EL (cell line): ENCODE measurements around the gene SDR42E1.

Experiments
- DNase-seq: peaks from one replicate; pipeline ENCODE4 v3.0.0-alpha.2; 2016

SDR42E1 gene, protein sequence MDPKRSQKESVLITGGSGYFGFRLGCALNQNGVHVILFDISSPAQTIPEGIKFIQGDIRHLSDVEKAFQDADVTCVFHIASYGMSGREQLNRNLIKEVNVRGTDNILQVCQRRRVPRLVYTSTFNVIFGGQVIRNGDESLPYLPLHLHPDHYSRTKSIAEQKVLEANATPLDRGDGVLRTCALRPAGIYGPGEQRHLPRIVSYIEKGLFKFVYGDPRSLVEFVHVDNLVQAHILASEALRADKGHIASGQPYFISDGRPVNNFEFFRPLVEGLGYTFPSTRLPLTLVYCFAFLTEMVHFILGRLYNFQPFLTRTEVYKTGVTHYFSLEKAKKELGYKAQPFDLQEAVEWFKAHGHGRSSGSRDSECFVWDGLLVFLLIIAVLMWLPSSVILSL

DNA sequence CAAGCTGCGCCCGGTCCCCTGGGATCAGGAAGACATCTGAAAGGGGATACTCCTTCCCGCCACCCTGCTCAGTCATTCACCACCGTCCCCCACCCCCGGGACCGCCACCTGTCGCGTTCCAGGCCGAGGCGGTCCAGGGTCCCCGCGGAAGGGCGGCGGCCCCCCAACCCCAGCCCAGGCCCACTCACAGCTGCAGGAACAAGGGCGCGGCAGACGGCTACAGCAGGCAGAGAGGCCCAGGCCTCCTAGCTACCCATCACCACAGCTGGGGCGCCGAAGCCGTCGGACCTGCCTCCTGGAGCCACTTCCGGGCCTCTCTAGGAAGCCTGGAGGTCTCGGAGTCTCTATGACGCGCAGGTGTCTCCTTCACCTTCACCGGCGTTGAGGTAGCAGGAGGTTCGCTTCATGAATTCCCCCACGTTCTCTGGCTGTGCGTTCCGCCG, at the start of gene SDR42E1:
SDR42E1 (minus strand) TSS at position 272 of the 443 bp plus-strand sequence. CDS start 10,612 bp downstream, outside the sequence.
- DNase-seq, result no peak

DNA sequence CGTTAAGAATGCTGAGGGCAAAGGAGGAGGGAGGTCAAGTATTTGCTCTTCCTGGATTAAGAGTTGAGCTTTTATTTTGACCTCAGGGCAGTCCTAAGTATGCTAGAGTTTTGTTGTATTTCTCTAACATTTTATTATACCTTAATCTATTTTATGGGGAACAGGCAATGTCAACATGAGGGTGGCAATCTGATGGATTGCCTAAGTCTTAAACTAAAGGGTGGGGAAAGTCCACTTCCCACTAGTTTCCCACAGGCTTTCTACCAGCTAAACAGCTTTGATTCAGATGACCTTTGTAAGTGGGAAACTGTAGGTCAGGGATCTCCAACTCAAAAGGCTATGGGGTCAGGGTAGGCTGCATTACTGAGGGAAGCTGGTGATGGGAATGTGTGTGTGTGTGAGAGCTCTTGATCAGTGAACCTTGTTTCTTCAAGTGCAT, 48.7 kb upstream of the SDR42E1 start:
- DNase-seq, result no peak

DNA sequence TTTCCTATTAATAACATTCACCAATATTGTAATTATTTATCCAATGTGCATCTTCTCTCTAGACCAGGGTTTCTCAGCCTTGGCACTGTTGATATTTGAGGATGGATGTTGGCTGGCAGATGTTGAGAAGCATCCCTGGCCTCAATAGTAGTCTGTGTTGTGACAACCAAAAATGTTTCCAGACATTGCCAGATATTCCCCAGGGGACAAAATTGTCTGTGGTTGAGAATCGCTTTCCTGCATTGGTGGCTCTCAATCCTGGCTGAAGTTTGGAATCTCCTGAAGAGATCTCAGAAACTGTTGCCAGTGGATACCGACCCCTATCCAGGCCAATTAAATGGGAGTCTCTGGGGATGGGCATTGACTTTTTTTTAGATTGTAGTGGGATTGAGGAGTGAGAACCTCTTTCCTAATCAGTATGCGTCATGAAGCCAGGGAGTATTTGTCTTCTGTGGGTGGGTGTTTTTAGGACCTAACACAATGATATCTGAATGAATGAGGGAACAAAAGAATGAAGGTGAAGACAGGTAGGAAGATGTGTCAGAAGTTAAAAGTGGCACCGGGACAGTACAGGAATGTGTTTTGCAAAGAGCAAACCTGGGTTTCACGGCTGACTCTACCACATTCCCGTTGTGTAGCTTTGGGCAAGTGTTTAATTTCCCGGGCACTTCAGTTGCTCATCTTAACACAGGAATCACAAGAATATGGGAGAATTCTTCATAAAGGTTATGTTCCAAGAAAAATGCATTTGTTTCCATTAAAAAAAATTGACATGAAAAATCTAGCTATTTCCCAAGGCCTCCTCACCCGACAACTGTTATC, 48.1 kb upstream of the SDR42E1 start:
- DNase-seq, result no peak

DNA sequence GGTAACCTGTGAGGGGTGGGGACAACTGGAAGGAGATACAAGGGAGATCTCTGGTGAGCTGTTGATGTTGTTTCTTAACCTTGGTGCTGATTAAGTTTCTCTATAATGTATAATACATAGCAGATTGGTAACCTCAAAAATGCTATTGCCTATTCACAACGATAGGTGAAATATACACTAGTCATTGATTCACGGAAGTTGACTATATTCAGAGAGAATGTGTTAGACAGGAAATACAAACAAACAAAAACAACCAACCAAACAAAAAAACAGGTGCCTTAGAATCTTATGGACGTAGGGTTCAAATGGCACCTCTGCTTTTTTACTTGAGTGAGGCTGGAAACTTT, 45.3 kb upstream of the SDR42E1 start:
- no peak for DNase-seq

DNA sequence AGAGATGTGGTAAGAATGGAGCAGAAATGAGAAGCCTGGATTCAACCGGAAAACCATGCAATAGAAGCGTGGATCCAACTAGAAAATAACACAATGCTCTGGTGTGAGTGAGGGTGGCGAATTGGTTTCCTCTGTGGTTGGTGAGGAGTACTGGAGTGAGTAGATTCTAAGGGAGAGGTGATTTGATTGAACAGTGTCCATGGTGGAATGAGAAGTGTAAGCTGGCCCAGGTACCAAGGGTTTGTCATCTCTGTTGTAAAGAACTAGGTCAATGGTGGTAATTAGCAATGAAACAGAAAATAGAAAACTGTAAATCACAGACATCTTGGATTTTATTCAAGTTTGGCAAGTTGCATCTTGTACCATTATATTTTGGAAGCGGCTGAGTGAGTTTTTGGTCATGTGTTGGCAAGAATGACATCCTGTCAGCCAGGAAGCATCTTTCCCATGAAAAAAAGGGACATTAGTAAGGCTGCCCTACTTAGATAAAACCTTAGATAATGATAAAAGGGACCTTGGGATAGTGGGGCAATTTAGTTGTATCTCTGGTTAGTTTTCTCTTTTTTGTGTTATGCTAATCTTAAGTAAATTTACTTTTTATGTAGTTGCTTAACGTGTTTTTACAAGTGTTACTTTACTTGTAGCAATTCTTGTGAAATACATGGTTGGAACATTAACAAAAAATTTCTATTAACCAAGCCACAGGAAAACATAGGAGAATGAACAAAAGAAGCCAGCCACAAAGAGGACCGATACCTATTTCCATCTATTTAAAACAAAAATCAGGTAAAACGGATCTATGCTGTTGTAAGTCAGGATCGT, 44.7 kb upstream of the SDR42E1 start:
- DNase-seq, result no peak

DNA sequence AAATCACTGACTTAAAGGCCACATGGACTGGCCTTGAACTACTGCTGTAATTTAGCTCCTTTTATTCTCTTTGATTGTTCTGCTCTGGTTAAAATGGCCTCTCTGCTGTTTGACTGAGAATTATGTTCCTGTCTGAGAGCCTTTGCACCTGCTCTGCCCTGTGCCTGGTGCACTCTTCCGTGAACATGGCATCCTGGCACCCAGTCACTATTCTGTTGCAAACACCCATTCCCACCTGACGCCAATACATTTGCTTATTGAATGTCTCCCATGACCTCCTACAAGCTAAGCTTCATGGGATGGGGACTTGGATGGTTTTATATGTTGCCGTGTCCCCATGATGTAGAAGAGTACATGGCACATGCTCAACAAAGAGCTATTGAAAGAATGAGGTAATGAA, 43.8 kb upstream of the SDR42E1 start:
- no peak for DNase-seq

DNA sequence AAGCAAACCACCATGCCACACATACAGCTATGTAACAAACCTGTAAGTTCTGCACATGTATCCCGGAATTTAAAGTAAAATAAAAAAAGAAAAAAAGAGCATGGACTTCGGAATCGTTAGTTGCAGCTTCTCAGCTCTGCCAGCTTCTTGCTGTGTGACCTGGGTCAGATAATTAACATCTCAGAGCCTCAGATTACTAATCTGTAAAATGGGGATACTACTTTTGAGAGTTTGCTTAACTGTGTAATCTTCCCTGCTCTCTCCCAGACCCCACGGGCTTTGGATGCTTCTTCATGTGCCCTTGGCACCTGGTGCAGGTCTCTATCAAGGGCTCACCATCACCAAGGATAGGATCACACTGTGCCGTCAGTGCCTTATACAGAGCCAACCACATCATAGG, 40.4 kb upstream of the SDR42E1 start:
- no peak for DNase-seq

DNA sequence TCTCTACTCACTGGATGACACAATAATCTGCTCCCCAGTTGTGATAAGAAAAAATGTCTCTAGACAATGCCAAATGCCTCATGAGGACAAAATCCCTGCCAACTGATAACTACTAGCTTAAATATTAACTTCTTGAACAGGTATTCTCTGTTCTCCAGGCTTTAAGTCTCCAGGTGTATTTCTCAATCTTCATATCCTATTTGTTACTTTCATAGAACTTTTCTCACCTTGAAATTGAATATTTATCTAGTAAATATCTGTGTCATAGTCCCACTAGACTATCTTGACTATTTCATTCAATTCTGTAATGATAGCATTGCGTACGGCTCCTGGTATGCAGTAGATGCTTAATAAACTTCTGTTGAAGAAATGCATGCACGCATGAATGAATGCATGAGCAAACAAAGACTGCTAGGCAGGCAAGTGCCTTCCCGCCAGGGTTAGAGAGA, 39.7 kb upstream of the SDR42E1 start:
- DNase-seq, result no peak

DNA sequence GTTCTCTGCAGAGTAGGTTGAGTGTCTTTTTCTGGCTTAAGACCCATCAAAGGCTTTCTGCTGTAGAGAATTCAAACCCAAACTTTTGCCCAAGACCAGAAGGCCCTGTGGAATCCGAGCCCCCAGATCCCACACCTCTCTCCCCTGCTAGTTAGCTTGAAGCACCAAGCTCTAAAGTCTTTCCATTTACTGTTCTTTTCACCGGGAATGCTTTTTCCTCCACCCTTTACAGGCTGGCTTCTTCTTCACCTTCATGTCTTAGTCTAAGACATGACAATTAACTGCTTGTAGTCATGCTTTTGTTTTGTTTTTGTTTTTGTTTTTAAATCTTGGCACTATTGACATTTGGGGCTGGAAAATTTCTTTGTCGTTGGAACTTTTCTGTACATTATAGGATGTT, 39.2 kb upstream of the SDR42E1 start:
- DNase-seq, result no peak

DNA sequence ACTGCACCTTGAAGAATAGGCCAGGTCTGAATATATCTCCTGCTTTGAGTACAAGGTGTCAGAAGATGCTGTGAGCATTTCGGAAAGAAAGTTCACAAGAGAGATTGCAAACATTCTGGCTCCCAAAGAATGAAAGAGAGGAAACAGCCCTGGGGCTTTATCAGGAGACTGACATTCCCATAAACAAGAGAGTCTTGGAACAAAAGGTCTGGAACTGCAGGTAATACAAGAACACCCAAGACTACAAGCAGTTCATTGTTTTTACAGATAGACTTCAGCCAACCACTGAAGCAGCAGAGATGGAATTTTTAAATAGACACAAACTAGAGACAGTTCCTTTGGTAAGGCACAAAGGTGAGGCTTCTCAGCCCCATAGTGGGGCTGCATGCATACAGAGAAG, 38.2 kb upstream of the SDR42E1 start:
- DNase-seq, result no peak

DNA sequence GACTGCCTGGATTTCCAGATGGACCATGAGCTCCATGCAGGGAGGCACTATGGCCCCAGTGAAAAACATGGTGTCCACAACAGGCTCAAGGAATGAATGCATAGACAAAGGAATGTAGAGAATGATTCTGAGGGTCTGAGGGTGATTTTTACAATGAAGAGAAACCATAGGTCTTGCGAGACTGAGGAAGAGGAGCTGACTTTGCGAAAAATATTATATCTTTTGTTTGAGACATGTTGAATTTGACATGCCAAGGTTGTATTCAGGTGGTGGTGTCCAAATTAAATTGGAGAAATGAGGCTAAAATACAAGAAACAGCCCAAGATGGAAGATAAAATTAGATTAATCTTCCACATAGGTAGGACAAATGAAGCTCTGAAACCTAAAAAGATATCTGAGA, 36.5 kb upstream of the SDR42E1 start:
- no peak for DNase-seq

DNA sequence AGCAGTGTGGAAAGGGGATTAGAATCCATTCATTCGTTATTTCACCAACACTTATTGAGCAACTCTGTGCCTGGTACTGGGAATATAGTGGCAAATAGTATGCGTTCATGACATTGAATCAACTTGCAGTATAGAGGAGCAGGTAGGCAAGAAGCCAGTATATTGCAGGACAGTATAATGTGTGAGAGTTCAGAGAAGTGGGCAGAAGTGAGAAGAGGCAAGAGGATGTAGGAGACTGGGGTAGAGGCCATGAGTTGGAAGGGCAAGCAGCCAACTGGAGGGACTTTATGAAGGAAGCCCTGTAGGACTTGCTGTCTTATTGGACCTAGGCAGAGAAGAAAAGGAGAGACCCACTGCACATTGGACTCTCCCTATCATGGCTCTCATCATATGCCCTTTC, 36.1 kb upstream of the SDR42E1 start:
- no peak for DNase-seq

DNA sequence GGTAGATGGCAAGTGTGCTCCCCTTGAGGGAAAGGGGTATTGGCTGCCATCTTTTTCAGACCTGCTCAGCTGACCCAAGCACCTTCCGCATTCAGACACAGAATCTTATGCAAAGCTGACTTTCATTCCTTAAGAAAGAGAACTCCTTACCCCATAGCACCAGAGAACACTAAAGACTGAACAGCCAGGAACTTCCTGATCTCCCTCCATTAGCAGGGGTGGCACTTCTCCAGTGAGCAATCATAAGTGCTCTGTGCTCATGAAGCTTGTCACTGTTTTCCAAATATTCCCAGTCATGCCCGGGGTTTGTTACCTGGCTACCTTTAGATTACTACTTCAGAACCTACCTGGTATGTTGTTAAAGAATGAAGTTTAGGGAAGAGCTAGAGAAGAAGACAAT, 35.7 kb upstream of the SDR42E1 start:
- DNase-seq, result no peak

DNA sequence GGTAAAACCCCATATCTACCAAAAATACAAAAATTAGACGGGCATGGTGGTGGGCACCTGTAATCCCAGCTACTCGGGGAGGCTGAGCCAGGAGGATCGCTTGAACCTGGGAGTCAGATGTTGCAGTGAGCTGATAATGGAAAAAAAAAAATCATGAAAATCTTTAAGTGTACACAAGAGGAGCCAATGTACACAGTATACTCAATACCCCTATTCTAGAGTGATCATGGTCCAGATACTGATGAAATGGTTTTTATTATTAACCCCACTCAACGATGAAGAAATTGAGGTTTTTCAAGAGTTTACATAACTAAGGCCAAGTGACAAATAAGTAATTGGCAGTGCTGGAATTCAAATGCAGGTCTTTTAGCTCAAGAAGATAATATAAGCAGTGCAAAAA, 35.3 kb upstream of the SDR42E1 start:
- DNase-seq, result no peak

DNA sequence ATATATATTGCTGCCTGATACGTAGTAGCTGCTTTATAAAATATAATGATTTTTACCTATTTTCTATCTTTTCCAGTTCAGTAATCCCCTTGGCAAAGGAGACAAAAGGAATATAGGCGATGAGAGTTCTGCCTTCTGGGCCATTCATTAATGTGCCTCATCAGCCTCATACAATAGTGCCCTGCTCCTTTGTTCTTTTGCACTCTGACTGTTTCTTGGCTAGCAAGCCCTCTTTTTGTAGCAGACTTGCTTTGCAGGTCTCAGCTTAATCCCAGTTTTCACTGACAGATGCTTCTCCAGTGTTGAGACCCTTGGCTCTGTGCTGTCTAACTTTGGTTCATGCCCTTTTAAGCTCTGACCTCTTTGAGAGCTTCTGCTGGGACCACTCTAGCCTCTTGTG, 34.2 kb upstream of the SDR42E1 start:
- DNase-seq, result no peak

DNA sequence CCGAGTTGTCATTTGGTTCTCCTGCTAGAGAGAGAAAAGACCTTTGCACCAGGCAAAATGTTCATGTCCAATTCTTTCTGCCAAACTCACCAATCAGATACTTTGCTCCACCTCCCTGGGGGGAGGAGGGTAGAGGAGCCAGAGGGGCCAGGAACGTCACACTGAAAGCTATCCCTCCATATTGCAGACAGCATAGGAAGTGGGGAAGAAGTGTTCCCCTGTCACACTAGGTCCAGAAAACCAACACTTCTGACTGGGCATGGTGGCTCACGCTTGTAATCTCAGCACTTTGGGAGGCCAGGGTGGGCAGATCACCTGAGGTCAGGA, 33.3 kb upstream of the SDR42E1 start:
- peak; percentile 7 for DNase-seq

DNA sequence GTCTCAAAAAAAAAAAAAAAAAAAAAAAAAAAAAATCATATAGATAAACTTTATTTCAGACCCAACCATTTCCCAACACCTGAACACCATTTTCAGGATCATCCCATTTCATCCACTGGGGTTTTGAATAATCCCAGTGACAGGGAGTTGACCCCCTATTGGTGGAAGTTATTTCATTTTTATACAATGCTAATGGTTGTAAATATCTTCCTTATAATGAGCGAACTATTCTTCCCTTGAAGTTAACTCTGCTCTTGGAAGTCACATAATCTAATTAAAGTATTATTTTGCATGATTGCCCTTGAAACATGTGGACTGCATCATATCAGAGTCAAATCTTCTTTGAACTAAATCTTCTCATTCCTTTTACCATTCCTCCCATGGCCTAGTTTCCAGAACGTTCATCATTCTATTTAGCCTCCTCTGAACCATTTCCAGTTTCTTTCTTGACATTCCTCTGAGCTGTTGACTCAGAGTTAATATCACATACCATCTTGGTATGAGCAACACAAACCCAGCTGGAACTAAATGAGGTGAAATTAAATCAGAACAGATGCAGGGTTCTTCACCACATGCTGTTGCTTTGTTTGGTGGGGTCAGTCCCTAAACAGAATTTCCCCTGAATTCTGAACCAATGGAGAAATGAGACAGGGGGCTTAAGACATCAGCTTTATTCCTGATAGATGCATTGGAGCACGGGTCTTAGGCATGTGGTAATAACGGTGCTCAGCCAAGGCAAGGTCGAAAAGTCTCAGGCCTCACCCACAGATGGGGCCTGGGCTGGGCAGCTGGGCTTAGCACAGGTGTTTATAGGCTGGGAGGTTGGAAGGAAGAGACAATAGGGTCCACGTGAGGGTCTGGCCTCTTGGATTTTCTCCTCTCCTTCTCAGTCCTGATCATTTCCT, 32.7 kb upstream of the SDR42E1 start:
- peak; percentile 67 for DNase-seq

DNA sequence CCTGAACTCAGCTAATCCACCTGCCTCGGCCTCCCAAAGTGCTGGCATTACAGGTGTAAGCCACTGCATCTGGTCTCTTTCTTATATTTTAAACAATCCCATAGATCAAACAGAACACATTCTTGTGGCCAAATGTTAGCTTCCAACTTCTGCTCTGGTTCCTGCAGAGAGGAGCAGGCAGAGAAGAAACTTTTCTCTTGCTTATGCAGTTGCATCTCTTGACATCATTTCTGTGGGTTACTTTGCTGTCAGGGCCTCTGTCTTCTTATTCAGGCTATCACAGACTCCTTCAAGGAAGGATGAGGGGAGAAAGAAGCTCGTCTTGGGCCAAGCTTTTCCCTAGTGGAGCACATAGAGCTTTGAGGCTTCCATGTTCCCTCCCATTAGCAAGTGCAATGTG, 31.6 kb upstream of the SDR42E1 start:
- no peak for DNase-seq

DNA sequence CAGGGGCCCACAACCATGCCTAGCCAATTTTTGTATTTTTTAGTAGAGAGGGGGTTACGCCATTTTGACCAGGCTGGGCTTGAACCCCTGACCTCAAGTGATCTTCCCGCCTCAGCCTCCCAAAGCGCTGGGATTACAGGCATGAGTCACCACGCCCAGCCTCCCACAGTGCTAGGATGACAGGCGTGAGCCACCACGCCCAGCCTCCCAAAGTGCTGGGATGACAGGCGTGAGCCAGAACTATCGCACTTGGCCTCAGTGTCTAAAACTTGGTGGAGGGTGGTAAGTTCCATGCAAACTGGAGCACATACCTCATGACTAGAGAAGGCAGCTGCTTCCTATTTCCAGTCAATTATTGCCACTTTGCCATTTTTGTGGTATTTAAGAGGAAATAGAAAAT, 30.9 kb upstream of the SDR42E1 start:
- no peak for DNase-seq

DNA sequence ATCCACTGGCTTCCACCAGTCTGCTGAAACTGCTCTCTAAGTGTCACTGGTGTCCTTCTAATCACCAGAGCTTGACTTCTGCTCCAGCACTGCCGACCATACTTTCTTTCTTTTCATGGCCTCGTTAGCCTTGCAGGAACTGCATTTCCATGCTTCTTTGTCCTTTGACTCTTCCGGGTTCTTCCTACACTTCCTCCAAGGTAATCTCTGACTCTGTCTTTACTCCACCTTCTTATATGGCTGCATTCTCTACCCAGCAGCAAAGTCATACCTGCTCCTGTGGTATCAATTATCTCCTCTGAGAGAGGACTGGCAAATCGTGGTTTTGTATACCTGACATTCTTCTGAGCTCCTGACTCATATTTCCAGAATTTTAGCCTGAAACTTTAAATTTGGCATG, 30.3 kb upstream of the SDR42E1 start:
- DNase-seq, result no peak

DNA sequence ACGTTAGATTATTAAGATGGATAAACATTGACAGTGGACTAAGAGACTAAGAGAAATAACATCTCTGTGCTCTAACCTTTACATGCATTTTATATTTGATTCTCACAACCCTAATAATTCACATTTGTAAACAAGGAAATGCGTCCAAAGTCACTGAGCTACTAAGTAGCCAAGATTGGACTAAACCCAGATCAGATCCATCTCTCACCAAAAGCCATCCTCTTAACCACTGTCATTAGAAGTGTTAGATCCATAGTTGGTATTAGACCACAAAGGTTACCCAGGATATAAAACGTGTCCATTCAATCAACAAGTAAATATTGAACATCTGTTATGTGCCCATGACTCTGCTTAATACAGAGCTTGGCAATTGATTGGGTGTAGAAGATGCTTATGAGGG, 29.0 kb upstream of the SDR42E1 start:
- no peak for DNase-seq

DNA sequence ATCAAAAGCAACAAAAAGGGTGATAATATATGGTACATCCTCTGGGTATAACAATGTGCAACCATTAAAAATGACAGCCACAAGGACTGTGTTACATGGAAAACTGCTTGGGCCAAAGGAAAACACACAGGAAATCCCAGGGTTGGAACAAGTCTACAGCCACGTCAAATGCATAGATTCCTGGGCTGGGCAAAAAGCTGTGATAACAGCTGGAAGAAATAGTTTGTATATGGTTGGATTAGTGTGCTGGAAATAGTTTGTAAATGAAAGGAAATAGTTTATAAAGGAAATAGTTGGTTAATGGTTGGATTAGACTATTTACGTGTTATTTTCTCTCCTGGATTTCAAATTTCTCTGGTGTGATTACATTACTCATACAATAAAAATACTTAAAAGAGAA, 26.4 kb upstream of the SDR42E1 start:
- DNase-seq, result no peak
